Neural cell (in vitro differentiated cells): Measurements from ENCODE around the gene AKT1S1. TPM values are rescaled to one million over a fixed set of nuclear protein-coding genes. Genes with fewer than 3 reads are reported as not detected.

ENCODE experiments used
- H2AFZ ChIP-seq: fragments of 200-600, 300-800 bp; sonication (generic), shearing (Covaris generic); 2 replicates; pipeline ENCODE4 v1.6.0; 2014; ENCODE audit warnings: low read depth, mild to moderate bottlenecking, antibody characterized with exemption, low read length, moderate library complexity
- H3F3A ChIP-seq: fragments of 200-600 bp; shearing (Covaris generic); 2 replicates; pipeline ENCODE4 v1.6.1; 2016; ENCODE audit warnings: mild to moderate bottlenecking, moderate library complexity, mixed read lengths, antibody characterized with exemption, low read length; ENCODE audit not compliant: insufficient read depth, poor library complexity, severe bottlenecking
- H3K27ac ChIP-seq: fragments of 200-600, 300-800 bp; sonication (generic), shearing (Covaris generic); 2 replicates; pipeline ENCODE4 v1.5.1; 2014; ENCODE audit warnings: mild to moderate bottlenecking, low read length, moderate library complexity
- H3K27me3 ChIP-seq: fragments of 300-800, 200-600 bp; sonication (generic), shearing (Covaris generic); 2 replicates; pipeline ENCODE4 v1.6.0; 2014; ENCODE audit warnings: mild to moderate bottlenecking, low read depth, low read length, moderate library complexity; ENCODE audit not compliant: insufficient read depth
- H3K36me3 ChIP-seq: fragments of 300-800, 200-600 bp; sonication (generic), shearing (Covaris generic); 2 replicates; pipeline ENCODE4 v1.5.1; 2014; ENCODE audit warnings: mild to moderate bottlenecking, antibody characterized with exemption, low read length, moderate library complexity; ENCODE audit not compliant: insufficient read depth
- H3K4me2 ChIP-seq: fragments of 300-800, 200-600 bp; sonication (generic), shearing (Covaris generic); 2 replicates; pipeline ENCODE4 v1.6.0; 2014; ENCODE audit warnings: mild to moderate bottlenecking, low read length
- H3K4me3 ChIP-seq: fragments of 300-800, 200-600 bp; sonication (generic), shearing (Covaris generic); 2 replicates; pipeline ENCODE4 v1.5.1; 2014; ENCODE audit warnings: mild to moderate bottlenecking, low read length, moderate library complexity
- H3K79me2 ChIP-seq: fragments of 200-600 bp; shearing (Covaris generic); replicated peaks from 2 replicates; pipeline ENCODE4 v1.6.0; 2014; ENCODE audit warnings: mild to moderate bottlenecking, low read length, moderate library complexity; ENCODE audit not compliant: insufficient read depth
- H3K9ac ChIP-seq: fragments of 300-800, 200-600 bp; sonication (generic), shearing (Covaris generic); 2 replicates; pipeline ENCODE4 v1.6.1; 2016; ENCODE audit warnings: mild to moderate bottlenecking, low read length, mixed read lengths
- H3K9me2 ChIP-seq: fragments of 200-600 bp; shearing (Covaris generic); 2 replicates; pipeline ENCODE4 v1.6.1; 2016; ENCODE audit warnings: mild to moderate bottlenecking, low read length, mixed read lengths; ENCODE audit not compliant: insufficient read depth
- H3K9me3 ChIP-seq: fragments of 200-600, 300-800 bp; sonication (generic), shearing (Covaris generic); 2 replicates; pipeline ENCODE4 v1.6.1; 2016; ENCODE audit warnings: mild to moderate bottlenecking, mixed run types, low read length, moderate library complexity, mixed read lengths
- H4K20me1 ChIP-seq: fragments of 200-600 bp; shearing (Covaris generic); 2 replicates; pipeline ENCODE4 v1.6.1; 2016; ENCODE audit warnings: mild to moderate bottlenecking, mixed run types; ENCODE audit not compliant: insufficient read depth
- CTCF ChIP-seq: fragments of 450-650 bp; IDR thresholded peaks from 2 replicates; pipeline ENCODE4 v1.5.1; 2014; ENCODE audit warnings: antibody characterized with exemption, mild to moderate bottlenecking, moderate library complexity; ENCODE audit not compliant: poor library complexity, severe bottlenecking
- EP300 ChIP-seq: fragments of 450-650 bp; conservative IDR thresholded peaks from 2 replicates; pipeline ENCODE4 v1.6.1; 2014; ENCODE audit warnings: antibody characterized with exemption, mild to moderate bottlenecking, moderate library complexity; ENCODE audit not compliant: poor library complexity, severe bottlenecking
- EZH2 ChIP-seq: fragments of 200-600, 300-800 bp; shearing (Covaris generic), sonication (generic); IDR thresholded peaks from 2 replicates; pipeline ENCODE4 v1.6.1; 2014; ENCODE audit warnings: antibody characterized with exemption, low read length, borderline replicate concordance, mild to moderate bottlenecking; ENCODE audit not compliant: insufficient read depth, poor library complexity, severe bottlenecking
- MXI1 ChIP-seq: fragments of 450-650 bp; conservative IDR thresholded peaks from 2 replicates; pipeline ENCODE4 v1.6.1; 2014; ENCODE audit warnings: antibody characterized with exemption, mild to moderate bottlenecking; ENCODE audit not compliant: poor library complexity, severe bottlenecking
- POLR2AphosphoS5 ChIP-seq: IDR thresholded peaks from 2 replicates; pipeline ENCODE4 v1.6.1; 2012
- RAD21 ChIP-seq: fragments of 450-650 bp; conservative IDR thresholded peaks from 2 replicates; pipeline ENCODE4 v1.6.1; 2014; ENCODE audit warnings: antibody characterized with exemption, mild to moderate bottlenecking, moderate library complexity
- SMC3 ChIP-seq: fragments of 450-650 bp; conservative IDR thresholded peaks from 2 replicates; pipeline ENCODE4 v1.6.1; 2014; ENCODE audit warnings: antibody characterized with exemption, mild to moderate bottlenecking, moderate library complexity; ENCODE audit not compliant: poor library complexity
- TAF1 ChIP-seq: IDR thresholded peaks from 2 replicates; pipeline ENCODE4 v1.6.1; 2012; ENCODE audit warnings: low read depth
- polyA plus RNA-seq: library from polyadenylated mRNA; depleted of rRNA; stranded (reverse); fragments of >200 nt; gene quantifications from 2 replicates; pipeline ENCODE4 v1.2.3, GENCODE V29; 2014
- TF ChIP-seq, protein P1 (sequence below): IDR thresholded peaks from 2 replicates; pipeline ENCODE4 v1.6.1; 2012; ENCODE audit warnings: borderline replicate concordance

AKT1S1 gene
- polyA plus RNA-seq, 1 donor from 2014 or later, result 4.8 TPM

GRCh38 chr19:49894011-49894664 lies 17.0 kb upstream of the AKT1S1 start:
- Histone ChIP-seq H3K36me3 (no peaks in the 10 kb centered on the region), H3K4me3 (no peak overlapping the region), H3K9me2 (no peaks in the 10 kb centered on the region), H3K27ac (no peak overlapping the region), H3K4me2 (no peak overlapping the region), H3K9ac (no peak overlapping the region), H3K27me3 (peaks cover 8% of the 10 kb centered on the region), H3F3A (no peaks in the 10 kb centered on the region), H4K20me1 (no peaks in the 10 kb centered on the region), H3K9me3 (no peaks in the 10 kb centered on the region), H3K79me2 (no peaks in the 10 kb centered on the region), H2AFZ (no peak overlapping the region)
- TF ChIP-seq, protein P1, sequence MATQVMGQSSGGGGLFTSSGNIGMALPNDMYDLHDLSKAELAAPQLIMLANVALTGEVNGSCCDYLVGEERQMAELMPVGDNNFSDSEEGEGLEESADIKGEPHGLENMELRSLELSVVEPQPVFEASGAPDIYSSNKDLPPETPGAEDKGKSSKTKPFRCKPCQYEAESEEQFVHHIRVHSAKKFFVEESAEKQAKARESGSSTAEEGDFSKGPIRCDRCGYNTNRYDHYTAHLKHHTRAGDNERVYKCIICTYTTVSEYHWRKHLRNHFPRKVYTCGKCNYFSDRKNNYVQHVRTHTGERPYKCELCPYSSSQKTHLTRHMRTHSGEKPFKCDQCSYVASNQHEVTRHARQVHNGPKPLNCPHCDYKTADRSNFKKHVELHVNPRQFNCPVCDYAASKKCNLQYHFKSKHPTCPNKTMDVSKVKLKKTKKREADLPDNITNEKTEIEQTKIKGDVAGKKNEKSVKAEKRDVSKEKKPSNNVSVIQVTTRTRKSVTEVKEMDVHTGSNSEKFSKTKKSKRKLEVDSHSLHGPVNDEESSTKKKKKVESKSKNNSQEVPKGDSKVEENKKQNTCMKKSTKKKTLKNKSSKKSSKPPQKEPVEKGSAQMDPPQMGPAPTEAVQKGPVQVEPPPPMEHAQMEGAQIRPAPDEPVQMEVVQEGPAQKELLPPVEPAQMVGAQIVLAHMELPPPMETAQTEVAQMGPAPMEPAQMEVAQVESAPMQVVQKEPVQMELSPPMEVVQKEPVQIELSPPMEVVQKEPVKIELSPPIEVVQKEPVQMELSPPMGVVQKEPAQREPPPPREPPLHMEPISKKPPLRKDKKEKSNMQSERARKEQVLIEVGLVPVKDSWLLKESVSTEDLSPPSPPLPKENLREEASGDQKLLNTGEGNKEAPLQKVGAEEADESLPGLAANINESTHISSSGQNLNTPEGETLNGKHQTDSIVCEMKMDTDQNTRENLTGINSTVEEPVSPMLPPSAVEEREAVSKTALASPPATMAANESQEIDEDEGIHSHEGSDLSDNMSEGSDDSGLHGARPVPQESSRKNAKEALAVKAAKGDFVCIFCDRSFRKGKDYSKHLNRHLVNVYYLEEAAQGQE, result no peak
- TF ChIP-seq TAF1 (no peak), EZH2 (no peak), POLR2AphosphoS5 (no peak), MXI1 (no peak), EP300 (no peak), SMC3 (no peak), RAD21 (no peak), CTCF (no peak)

GRCh38 chr19:49892716-49893115 lies 15.6 kb upstream of the AKT1S1 start:
- Histone ChIP-seq H3F3A (no peaks in the 10 kb centered on the region), H3K27ac (no peak overlapping the region), H3K79me2 (no peaks in the 10 kb centered on the region), H4K20me1 (no peaks in the 10 kb centered on the region), H3K4me2 (no peak overlapping the region), H3K9me3 (no peaks in the 10 kb centered on the region), H3K9me2 (no peaks in the 10 kb centered on the region), H3K9ac (no peak overlapping the region), H3K36me3 (no peaks in the 10 kb centered on the region), H3K27me3 (peaks cover 8% of the 10 kb centered on the region), H2AFZ (no peak overlapping the region), H3K4me3 (no peak overlapping the region)
- TF ChIP-seq, protein P1, result no peak
- TF ChIP-seq EP300 (no peak), TAF1 (no peak), CTCF (no peak), POLR2AphosphoS5 (no peak), RAD21 (no peak), MXI1 (no peak), EZH2 (no peak), SMC3 (no peak)
